NCI-H510A (cell line): ENCODE results near the gene MDC1.
"Not testable (repeated sequence)": the region's sequence is repeated elsewhere in the genome, so short reads cannot be mapped to it uniquely, and the experiment has no call there.

Source experiments
- DNase-seq: peaks from one replicate; lab custom pipeline; 2025; lab: John Stamatoyannopoulos, UW

The MDC1 gene

GRCh38 chr6:30723843-30724741 is 7.0 kb upstream of the MDC1 start:
- not testable (repeated sequence) for DNase-seq

- DNase-seq, result not testable (repeated sequence)
These were observed 6.2 kb upstream of the MDC1 start for GRCh38 chr6:30723159-30723842.

- peak; percentile 35 for DNase-seq
These were observed 5.4 kb upstream of the MDC1 start for GRCh38 chr6:30722280-30723112.

GRCh38 chr6:30722025-30722279 is 4.9 kb upstream of the MDC1 start:
- not testable (repeated sequence) for DNase-seq

GRCh38 chr6:30721198-30722024 is 4.3 kb upstream of the MDC1 start:
- peak; percentile 77 for DNase-seq

- peak; percentile 65 for DNase-seq
These were observed 3.7 kb upstream of the MDC1 start for GRCh38 chr6:30720738-30721197.

- DNase-seq, result peak; percentile 94
These were observed 3.0 kb upstream of the MDC1 start, which contains the start of gene TUBB for GRCh38 chr6:30719791-30720737. TSS of gene TUBB (plus strand) at chr6:30720352. CDS start at chr6:30720507, 155 bp downstream.

- no peak for DNase-seq
These were observed 2.3 kb upstream of the MDC1 start for GRCh38 chr6:30719356-30719755.

- DNase-seq, result not testable (repeated sequence)
These were observed 1.0 kb upstream of the MDC1 start for GRCh38 chr6:30717845-30718720.

GRCh38 chr6:30716879-30717128 is 277 bp downstream of the MDC1 start:
- DNase-seq, result no peak

- DNase-seq, result no peak
These were observed 2.8 kb downstream of the MDC1 start for GRCh38 chr6:30714263-30714662.

GRCh38 chr6:30712441-30712945 is 4.6 kb downstream of the MDC1 start:
- no peak for DNase-seq

- DNase-seq, result no peak
These were observed 5.2 kb downstream of the MDC1 start for GRCh38 chr6:30711758-30712380.

- DNase-seq, result no peak
These were observed 7.8 kb downstream of the MDC1 start for GRCh38 chr6:30709101-30709868.

GRCh38 chr6:30707281-30707850 is 9.7 kb downstream of the MDC1 start:
- peak; percentile 65 for DNase-seq

- DNase-seq, result no peak
These were observed 11.5 kb downstream of the MDC1 start for GRCh38 chr6:30705620-30706019.

GRCh38 chr6:30703821-30704220 is 13.3 kb downstream of the MDC1 start:
- no peak for DNase-seq

- DNase-seq, result no peak
These were observed 14.1 kb downstream of the MDC1 start for GRCh38 chr6:30703011-30703410.
